ENCODE measurements around the gene ARHGAP10.

The ARHGAP10 gene

GRCh38 chr4:147768113-147768512 is 36.2 kb downstream of the ARHGAP10 start:
- no peak for TF ChIP-seq TAF1 (IDR thresholded peaks at IDR 0.05; ENCODE audit: low read depth)
- TF ChIP-seq YY1 (IDR thresholded peaks at IDR 0.05; ENCODE audit: low read depth), result no peak
- TF ChIP-seq CEBPB (IDR thresholded peaks at IDR 0.05), result no peak
- no peak for TF ChIP-seq EGR1 (IDR thresholded peaks at IDR 0.05)
- TF ChIP-seq FOXM1 (IDR thresholded peaks at IDR 0.05; ENCODE audit: borderline replicate concordance, low read depth), result no peak
- TF ChIP-seq, protein P1, sequence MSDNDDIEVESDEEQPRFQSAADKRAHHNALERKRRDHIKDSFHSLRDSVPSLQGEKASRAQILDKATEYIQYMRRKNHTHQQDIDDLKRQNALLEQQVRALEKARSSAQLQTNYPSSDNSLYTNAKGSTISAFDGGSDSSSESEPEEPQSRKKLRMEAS (IDR thresholded peaks at IDR 0.05), result no peak
- no peak for TF ChIP-seq USF1 (IDR thresholded peaks at IDR 0.05)
- no peak for TF ChIP-seq CREB1 (IDR thresholded peaks at IDR 0.05; ENCODE audit: low read depth)
- TF ChIP-seq TEAD4 (IDR thresholded peaks at IDR 0.05), result no peak
- no peak for TF ChIP-seq TCF12 (IDR thresholded peaks at IDR 0.05; ENCODE audit: low read depth)
- TF ChIP-seq RAD21 (IDR thresholded peaks at IDR 0.05; ENCODE audit: low read depth), result no peak
- TF ChIP-seq, protein P2, sequence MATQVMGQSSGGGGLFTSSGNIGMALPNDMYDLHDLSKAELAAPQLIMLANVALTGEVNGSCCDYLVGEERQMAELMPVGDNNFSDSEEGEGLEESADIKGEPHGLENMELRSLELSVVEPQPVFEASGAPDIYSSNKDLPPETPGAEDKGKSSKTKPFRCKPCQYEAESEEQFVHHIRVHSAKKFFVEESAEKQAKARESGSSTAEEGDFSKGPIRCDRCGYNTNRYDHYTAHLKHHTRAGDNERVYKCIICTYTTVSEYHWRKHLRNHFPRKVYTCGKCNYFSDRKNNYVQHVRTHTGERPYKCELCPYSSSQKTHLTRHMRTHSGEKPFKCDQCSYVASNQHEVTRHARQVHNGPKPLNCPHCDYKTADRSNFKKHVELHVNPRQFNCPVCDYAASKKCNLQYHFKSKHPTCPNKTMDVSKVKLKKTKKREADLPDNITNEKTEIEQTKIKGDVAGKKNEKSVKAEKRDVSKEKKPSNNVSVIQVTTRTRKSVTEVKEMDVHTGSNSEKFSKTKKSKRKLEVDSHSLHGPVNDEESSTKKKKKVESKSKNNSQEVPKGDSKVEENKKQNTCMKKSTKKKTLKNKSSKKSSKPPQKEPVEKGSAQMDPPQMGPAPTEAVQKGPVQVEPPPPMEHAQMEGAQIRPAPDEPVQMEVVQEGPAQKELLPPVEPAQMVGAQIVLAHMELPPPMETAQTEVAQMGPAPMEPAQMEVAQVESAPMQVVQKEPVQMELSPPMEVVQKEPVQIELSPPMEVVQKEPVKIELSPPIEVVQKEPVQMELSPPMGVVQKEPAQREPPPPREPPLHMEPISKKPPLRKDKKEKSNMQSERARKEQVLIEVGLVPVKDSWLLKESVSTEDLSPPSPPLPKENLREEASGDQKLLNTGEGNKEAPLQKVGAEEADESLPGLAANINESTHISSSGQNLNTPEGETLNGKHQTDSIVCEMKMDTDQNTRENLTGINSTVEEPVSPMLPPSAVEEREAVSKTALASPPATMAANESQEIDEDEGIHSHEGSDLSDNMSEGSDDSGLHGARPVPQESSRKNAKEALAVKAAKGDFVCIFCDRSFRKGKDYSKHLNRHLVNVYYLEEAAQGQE (IDR thresholded peaks at IDR 0.05; ENCODE audit: low read depth), result no peak
- TF ChIP-seq EP300 (IDR thresholded peaks at IDR 0.05; ENCODE audit: borderline replicate concordance), result no peak
- TF ChIP-seq ZBTB7A (IDR thresholded peaks at IDR 0.05; ENCODE audit: low read depth), result no peak
- TF ChIP-seq NFIC (IDR thresholded peaks at IDR 0.05), result no peak

- TF ChIP-seq EGR1 (IDR thresholded peaks at IDR 0.05) (no peak), TEAD4 (IDR thresholded peaks at IDR 0.05) (no peak), FOXM1 (IDR thresholded peaks at IDR 0.05; ENCODE audit: borderline replicate concordance, low read depth) (no peak), EP300 (IDR thresholded peaks at IDR 0.05; ENCODE audit: borderline replicate concordance) (no peak), ZBTB7A (IDR thresholded peaks at IDR 0.05; ENCODE audit: low read depth) (no peak), CEBPB (IDR thresholded peaks at IDR 0.05) (no peak), NFIC (IDR thresholded peaks at IDR 0.05) (no peak)
These were observed 37.5 kb downstream of the ARHGAP10 start for GRCh38 chr4:147769386-147769785.

- TF ChIP-seq CREB1 (IDR thresholded peaks at IDR 0.05; ENCODE audit: low read depth) (no peak), RAD21 (IDR thresholded peaks at IDR 0.05; ENCODE audit: low read depth) (no peak)
These were observed 38.9 kb downstream of the ARHGAP10 start for GRCh38 chr4:147770831-147771230.

GRCh38 chr4:147772056-147772455 is 40.2 kb downstream of the ARHGAP10 start:
- TF ChIP-seq, protein P1 (IDR thresholded peaks at IDR 0.05), result no peak
- no peak for TF ChIP-seq EGR1 (IDR thresholded peaks at IDR 0.05)
- no peak for TF ChIP-seq YY1 (IDR thresholded peaks at IDR 0.05; ENCODE audit: low read depth)
- no peak for TF ChIP-seq TCF12 (IDR thresholded peaks at IDR 0.05; ENCODE audit: low read depth)
- TF ChIP-seq, protein P2 (IDR thresholded peaks at IDR 0.05; ENCODE audit: low read depth), result no peak
- no peak for TF ChIP-seq TEAD4 (IDR thresholded peaks at IDR 0.05)
- no peak for TF ChIP-seq CEBPB (IDR thresholded peaks at IDR 0.05)
- TF ChIP-seq RAD21 (IDR thresholded peaks at IDR 0.05; ENCODE audit: low read depth), result no peak
- TF ChIP-seq FOXM1 (IDR thresholded peaks at IDR 0.05; ENCODE audit: borderline replicate concordance, low read depth), result no peak
- no peak for TF ChIP-seq NFIC (IDR thresholded peaks at IDR 0.05)
- no peak for TF ChIP-seq USF1 (IDR thresholded peaks at IDR 0.05)
- no peak for TF ChIP-seq TAF1 (IDR thresholded peaks at IDR 0.05; ENCODE audit: low read depth)
- no peak for TF ChIP-seq CREB1 (IDR thresholded peaks at IDR 0.05; ENCODE audit: low read depth)
- TF ChIP-seq EP300 (IDR thresholded peaks at IDR 0.05; ENCODE audit: borderline replicate concordance), result no peak
- no peak for TF ChIP-seq ZBTB7A (IDR thresholded peaks at IDR 0.05; ENCODE audit: low read depth)

GRCh38 chr4:147772459-147772969 is 40.6 kb downstream of the ARHGAP10 start:
- TF ChIP-seq NFIC (IDR thresholded peaks at IDR 0.05) (no peak), ZBTB7A (IDR thresholded peaks at IDR 0.05; ENCODE audit: low read depth) (no peak)

DNA sequence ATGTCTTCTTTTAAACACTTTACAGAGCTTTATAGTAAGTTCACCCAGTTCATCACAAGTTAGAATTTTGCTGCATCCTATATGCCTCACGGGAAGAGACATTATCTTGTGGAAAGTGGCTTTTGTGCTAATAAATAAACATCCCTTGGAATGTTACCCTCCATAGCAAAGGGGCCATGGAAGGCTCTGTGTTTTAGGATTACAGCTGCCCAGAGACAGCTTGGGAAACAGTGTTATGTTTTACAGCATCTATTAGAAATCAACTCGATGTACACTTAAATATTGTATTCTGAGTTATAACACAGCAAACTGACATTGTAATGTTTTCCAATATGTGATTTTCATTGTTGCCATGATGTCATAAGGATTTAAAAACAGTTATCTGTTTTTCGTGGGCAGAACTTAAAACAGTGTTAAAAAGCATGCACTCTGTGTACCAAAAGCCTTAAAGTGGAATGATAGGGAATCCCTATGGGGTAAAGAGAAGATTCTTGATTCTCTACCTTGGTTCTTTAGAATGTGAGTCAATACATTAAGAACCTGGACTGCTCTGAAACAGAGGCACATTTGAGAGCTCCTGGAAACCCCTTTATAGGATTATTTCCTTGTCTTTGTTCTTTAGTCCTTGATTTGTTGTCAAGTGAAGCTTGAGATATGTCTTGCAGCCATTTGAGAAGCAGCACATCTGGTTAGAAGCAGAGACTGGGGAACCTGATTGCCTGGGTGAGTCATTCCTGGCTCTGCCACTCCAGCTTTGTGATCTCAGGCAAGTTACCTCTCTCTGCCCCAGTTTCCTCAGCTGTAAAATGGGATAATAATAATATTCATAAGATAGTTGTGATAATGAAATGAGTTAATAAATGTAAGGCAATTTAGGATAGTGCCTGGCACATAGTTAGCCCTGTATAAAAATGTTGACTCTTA is 41.6 kb downstream of the ARHGAP10 start:
- no peak for TF ChIP-seq YY1 (IDR thresholded peaks at IDR 0.05; ENCODE audit: low read depth)
- TF ChIP-seq FOXM1 (IDR thresholded peaks at IDR 0.05; ENCODE audit: borderline replicate concordance, low read depth), result no peak
- TF ChIP-seq USF1 (IDR thresholded peaks at IDR 0.05), result no peak
- TF ChIP-seq EGR1 (IDR thresholded peaks at IDR 0.05), result no peak
- TF ChIP-seq, protein P1 (IDR thresholded peaks at IDR 0.05), result no peak
- TF ChIP-seq NFIC (IDR thresholded peaks at IDR 0.05), result no peak
- TF ChIP-seq TAF1 (IDR thresholded peaks at IDR 0.05; ENCODE audit: low read depth), result no peak
- no peak for TF ChIP-seq RAD21 (IDR thresholded peaks at IDR 0.05; ENCODE audit: low read depth)
- no peak for TF ChIP-seq TCF12 (IDR thresholded peaks at IDR 0.05; ENCODE audit: low read depth)
- no peak for TF ChIP-seq CEBPB (IDR thresholded peaks at IDR 0.05)
- TF ChIP-seq CREB1 (IDR thresholded peaks at IDR 0.05; ENCODE audit: low read depth), result no peak
- TF ChIP-seq EP300 (IDR thresholded peaks at IDR 0.05; ENCODE audit: borderline replicate concordance), result no peak
- TF ChIP-seq ZBTB7A (IDR thresholded peaks at IDR 0.05; ENCODE audit: low read depth), result no peak
